H1 (cell line): ENCODE measurements around the gene BTBD7. TPM values are rescaled to one million over a fixed set of nuclear protein-coding genes. Genes with fewer than 3 reads are reported as not detected.
"Not testable (repeated sequence)": the region's sequence is repeated elsewhere in the genome, so short reads cannot be mapped to it uniquely, and the experiment has no call there.

Experiments used
- CTCF ChIA-PET: fragments of 300-600 bp; sonication (Branson Sonifier 250); formaldehyde crosslinking; loops from one replicate; lab custom pipeline; 2021; ENCODE audit not compliant: partially characterized antibody; lab: Charles Lee
- POLR2A ChIA-PET: fragments of 300-600 bp; sonication (Branson Sonifier 250); formaldehyde crosslinking; loops from one replicate; lab custom pipeline; 2021; ENCODE audit warnings: inconsistent platforms; ENCODE audit not compliant: partially characterized antibody; lab: Charles Lee
- DNase-seq, 2 experiments: peaks; one replicate each; pipeline versions ENCODE4 v3.0.0 to v3.0.0-alpha.2; 2010 to 2022; ENCODE audit warnings: low spot score in 2 of 2, low read depth in 1 of 2, mixed read lengths in 1 of 2
- FAIRE-seq: peaks from 2 replicates; lab custom pipeline; 2011; peaks lifted over from hg19 to GRCh38; lab: Jason Lieb, UNC
- H2AFZ ChIP-seq: 2 replicates; pipeline ENCODE4 v1.8.1; 2012; ENCODE audit warnings: low read length, inconsistent platforms
- H2AK5ac ChIP-seq: 2 replicates; pipeline ENCODE4 v1.6.1; 2013; ENCODE audit warnings: low read depth, low read length
- H2BK120ac ChIP-seq: replicated peaks from 2 replicates; pipeline ENCODE3; 2013; ENCODE audit warnings: low read depth, low read length, inconsistent platforms
- H2BK12ac ChIP-seq: 2 replicates; pipeline ENCODE4 v1.6.1; 2013; ENCODE audit warnings: low read depth, low read length
- H2BK15ac ChIP-seq: 2 replicates; pipeline ENCODE4 v1.6.1; 2013; ENCODE audit warnings: low read length
- H2BK20ac ChIP-seq: 2 replicates; pipeline ENCODE4 v1.6.1; 2013; ENCODE audit warnings: low read length
- H2BK5ac ChIP-seq: 2 replicates; pipeline ENCODE4 v1.6.1; 2013; ENCODE audit warnings: low read depth, low read length
- H3K14ac ChIP-seq: 2 replicates; pipeline ENCODE4 v1.6.1; 2013; ENCODE audit warnings: inconsistent platforms; ENCODE audit not compliant: insufficient read length
- H3K18ac ChIP-seq: 2 replicates; pipeline ENCODE4 v1.6.1; 2013; ENCODE audit warnings: low read length; ENCODE audit errors: extremely low read depth
- H3K23ac ChIP-seq: 2 replicates; pipeline ENCODE4 v1.6.1; 2013; ENCODE audit warnings: inconsistent platforms; ENCODE audit not compliant: insufficient read length
- H3K23me2 ChIP-seq: 2 replicates; pipeline ENCODE4 v1.6.1; 2013; ENCODE audit warnings: low read depth, low read length
- H3K27ac ChIP-seq: 2 replicates; pipeline ENCODE4 v1.6.1; 2011; ENCODE audit warnings: low read depth, low read length, inconsistent platforms
- H3K27me3 ChIP-seq, 4 experiments: replicated peaks in 1 of 4; 1 replicate in 1 of 4; 2 replicates in 3 of 4; pipeline versions ENCODE4 v1.6.1 to v1.8.1; 2011 to 2013; ENCODE audit warnings: low read length in 3 of 4, mild to moderate bottlenecking in 3 of 4, inconsistent platforms in 2 of 4, mixed read lengths in 2 of 4, moderate library complexity in 1 of 4; ENCODE audit not compliant: control insufficient read depth in 3 of 4, insufficient read depth in 3 of 4; ENCODE audit errors: extremely low read depth in 1 of 4
- H3K36me3 ChIP-seq, 4 experiments: 2 replicates each; pipeline versions ENCODE4 v1.6.1 to v1.8.1; 2011 to 2013; ENCODE audit warnings: mild to moderate bottlenecking in 4 of 4, low read length in 3 of 4, moderate library complexity in 2 of 4, control low read depth in 1 of 4, inconsistent platforms in 1 of 4; ENCODE audit not compliant: insufficient read depth in 4 of 4, control insufficient read depth in 2 of 4
- H3K4ac ChIP-seq: replicated peaks from 2 replicates; pipeline ENCODE3; 2013; ENCODE audit warnings: low read length, low read depth, mixed read lengths, inconsistent platforms; ENCODE audit not compliant: insufficient read length
- H3K4me1 ChIP-seq, 4 experiments: replicated peaks in 1 of 4; 1 replicate in 1 of 4; 2 replicates in 3 of 4; pipeline versions ENCODE4 v1.6.1 to v1.8.1; 2011 to 2013; ENCODE audit warnings: low read length in 3 of 4, inconsistent platforms in 2 of 4, mixed read lengths in 1 of 4; ENCODE audit not compliant: insufficient read depth in 4 of 4, control insufficient read depth in 3 of 4
- H3K4me2 ChIP-seq, 2 experiments: 2 replicates each; pipeline versions ENCODE4 v1.6.1 to v1.8.1; 2011 to 2013; ENCODE audit warnings: low read depth in 2 of 2, low read length in 2 of 2, control low read depth in 1 of 2, inconsistent platforms in 1 of 2, mild to moderate bottlenecking in 1 of 2; ENCODE audit not compliant: insufficient read depth in 1 of 2
- H3K4me3 ChIP-seq, 4 experiments: fragments of 200-600, 300-600 bp in 1 of 4; sonication (generic), shearing (Covaris generic), sonication (Bioruptor Twin) in 1 of 4; 2 replicates each; pipeline versions ENCODE4 v1.5.1 to v1.8.1; 2011 to 2016; ENCODE audit warnings: low read length in 4 of 4, low read depth in 3 of 4, control low read depth in 2 of 4, inconsistent platforms in 2 of 4, mild to moderate bottlenecking in 2 of 4, mixed read lengths in 1 of 4, moderate library complexity in 1 of 4; ENCODE audit not compliant: insufficient read depth in 2 of 4; ENCODE audit errors: extremely low read depth in 1 of 4
- H3K56ac ChIP-seq: replicated peaks from 2 replicates; pipeline ENCODE3; 2013; ENCODE audit warnings: low read depth, mild to moderate bottlenecking, mixed read lengths, low read length, inconsistent platforms; ENCODE audit not compliant: insufficient read length
- H3K79me1 ChIP-seq: 2 replicates; pipeline ENCODE4 v1.6.1; 2013; ENCODE audit warnings: low read depth, low read length, control low read depth
- H3K79me2 ChIP-seq, 2 experiments: 2 replicates each; pipeline versions ENCODE4 v1.6.1 to v1.8.1; 2012 to 2013; ENCODE audit warnings: low read length in 2 of 2, mild to moderate bottlenecking in 2 of 2, inconsistent platforms in 1 of 2; ENCODE audit not compliant: insufficient read depth in 2 of 2, control insufficient read depth in 1 of 2
- H3K9ac ChIP-seq, 4 experiments: replicated peaks in 1 of 4; 1 replicate in 1 of 4; 2 replicates in 3 of 4; pipeline versions ENCODE4 v1.6.1 to v1.8.1; 2011 to 2013; ENCODE audit warnings: low read depth in 3 of 4, low read length in 3 of 4, control low read depth in 2 of 4, mild to moderate bottlenecking in 2 of 4, moderate library complexity in 2 of 4, inconsistent platforms in 1 of 4; ENCODE audit errors: extremely low read depth in 1 of 4
- H3K9me3 ChIP-seq, 2 experiments: 2 replicates each; pipeline versions ENCODE4 v1.6.1 to v1.8.1; 2012 to 2013; ENCODE audit warnings: mild to moderate bottlenecking in 2 of 2, moderate library complexity in 2 of 2, control low read depth in 1 of 2, inconsistent platforms in 1 of 2, low read depth in 1 of 2, low read length in 1 of 2, mixed read lengths in 1 of 2; ENCODE audit not compliant: insufficient read depth in 2 of 2
- H4K20me1 ChIP-seq, 2 experiments: replicated peaks in 1 of 2; 2 replicates each; pipeline versions ENCODE3 to v1.8.1; 2011 to 2013; ENCODE audit warnings: inconsistent platforms in 2 of 2, low read length in 2 of 2, mild to moderate bottlenecking in 1 of 2; ENCODE audit not compliant: insufficient read depth in 2 of 2, control insufficient read depth in 1 of 2
- H4K5ac ChIP-seq: 2 replicates; pipeline ENCODE4 v1.6.1; 2013; ENCODE audit warnings: low read length, low read depth, mixed read lengths, inconsistent platforms; ENCODE audit not compliant: insufficient read length
- H4K8ac ChIP-seq: 2 replicates; pipeline ENCODE4 v1.8.0; 2013; ENCODE audit warnings: mild to moderate bottlenecking, moderate library complexity, low read length, inconsistent platforms; ENCODE audit not compliant: insufficient read depth; ENCODE audit errors: extremely low read depth
- H4K91ac ChIP-seq: replicated peaks from 2 replicates; pipeline ENCODE3; 2013; ENCODE audit warnings: low read length, mixed read lengths, inconsistent platforms; ENCODE audit not compliant: insufficient read length
- WGBS, 2 experiments: shearing (Covaris generic) in 1 of 2; methylation state at CpG; one replicate each; pipeline versions ENCODE4 v1.1.6 to v1.1.7; 2013 to 2015; ENCODE audit warnings: low lambda C conversion rate in 2 of 2, mixed read lengths in 2 of 2, inconsistent platforms in 1 of 2, low coverage in 1 of 2, missing lambda C conversion rate in 1 of 2; ENCODE audit not compliant: insufficient replicate concordance in 2 of 2, insufficient coverage in 1 of 2, insufficient read length in 1 of 2; ENCODE audit errors: extremely low coverage in 1 of 2, missing lambda C conversion rate in 1 of 2; 5-methylcytosine and 5-hydroxymethylcytosine counted together
- polyA plus RNA-seq, 7 experiments: library from polyadenylated mRNA; depleted of rRNA in 3 of 7; stranded (reverse) in 5 of 7; unstranded in 2 of 7; fragments of >200 nt in 5 of 7; fragments of 200-250 nt in 2 of 7; gene quantifications; 1 replicate in 5 of 7; 2 replicates in 1 of 7; 4 replicates in 1 of 7; pipeline versions ENCODE4 v1.2.1 to v1.2.3, GENCODE V29; 2011 to 2013; ENCODE audit warnings: missing spikeins in 2 of 7, mixed read lengths in 2 of 7
- total RNA-seq: library from RNA; stranded (reverse); fragmentation: NEBNext Ultra II Directional; extraction: Animal tissue kit (Norgen Biotek cat#: 25700); gene quantifications from 2 replicates; pipeline ENCODE4 v1.2.1, GENCODE V29; 2021

BTBD7 gene
- total and polyA plus RNA-seq, 2 of the 8 experiments (the other 6 are each of a cell fraction or from before 2014, with no cell fraction given) = 12.1 to 46.1 TPM

DNA sequence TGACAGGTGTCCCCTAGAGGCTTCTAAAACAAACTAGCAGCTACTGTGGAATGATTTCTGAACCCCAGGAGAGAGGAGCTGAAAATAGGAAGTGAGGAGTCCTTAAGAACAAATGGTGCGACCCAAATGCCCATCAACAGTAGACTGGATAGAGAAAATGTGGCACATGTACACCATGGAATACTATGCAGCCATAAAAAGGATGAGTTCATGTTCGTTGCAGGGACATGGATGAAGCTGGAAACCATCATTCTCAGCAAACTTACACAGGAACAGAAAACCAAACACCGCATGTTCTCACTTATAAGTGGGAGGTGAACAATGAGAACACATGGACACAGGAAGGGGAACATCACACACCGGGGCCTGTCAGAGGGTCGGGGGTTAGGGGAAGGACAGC lies 99.8 kb downstream of the BTBD7 start:
- not testable (repeated sequence) for H2AK5ac ChIP-seq, H3K9me3 ChIP-seq, H3K4me3 ChIP-seq, H2BK5ac ChIP-seq, H2BK120ac ChIP-seq, H2BK20ac ChIP-seq, H3K18ac ChIP-seq, H4K20me1 ChIP-seq, H2BK15ac ChIP-seq, H3K14ac ChIP-seq, H3K9ac ChIP-seq, H3K4ac ChIP-seq, H4K91ac ChIP-seq, H3K27ac ChIP-seq, H3K23ac ChIP-seq, H3K23me2 ChIP-seq, H4K5ac ChIP-seq, H3K27me3 ChIP-seq, H3K36me3 ChIP-seq, H3K79me2 ChIP-seq, H2AFZ ChIP-seq, DNase-seq, H3K4me1 ChIP-seq, H3K79me1 ChIP-seq, H3K4me2 ChIP-seq, H3K56ac ChIP-seq, H2BK12ac ChIP-seq, H4K8ac ChIP-seq, FAIRE-seq
- WGBS, 2 experiments = 95% methylated on average over 5 of the region's 5 CpGs; no CpG with 5 or more reads in 1 of the 2 experiments
- ChIA-PET POLR2A (interaction anchor here (0.7 kb wide), 1 partner anchor 74 kb away, joined by 3 read pairs; no protein-coding TSS in a partner anchor), CTCF (interaction anchor here (0.6 to 2.2 kb wide), 5 partner anchors 24 to 304 kb away, joined by 3 to 8 read pairs (median 4); no protein-coding TSS in a partner anchor)
